Adipocyte (in vitro differentiated cells): ENCODE measurements around the gene HUNK.
A peak's percentile ranks its signal among the peaks of the same experiment; 100 is the strongest.
"Not testable (repeated sequence)": the region's sequence is repeated elsewhere in the genome, so short reads cannot be mapped to it uniquely, and the experiment has no call there.

ENCODE experiments used
- DNase-seq: peaks from one replicate; pipeline ENCODE4 v3.0.0-alpha.2; 2015; ENCODE audit warnings: low read depth
- H3K27me3 ChIP-seq: replicated peaks from 2 replicates; pipeline ENCODE4 v1.7.0; 2013; ENCODE audit warnings: mild to moderate bottlenecking, low read length, moderate library complexity; ENCODE audit not compliant: control insufficient read depth, insufficient read depth
- H3K36me3 ChIP-seq: 2 replicates; pipeline ENCODE4 v1.7.0; 2013; ENCODE audit warnings: low read length, mild to moderate bottlenecking, moderate library complexity; ENCODE audit not compliant: control insufficient read depth, insufficient read depth, severe bottlenecking
- H3K4me1 ChIP-seq: 2 replicates; pipeline ENCODE4 v1.7.0; 2013; ENCODE audit warnings: mild to moderate bottlenecking, low read length, moderate library complexity; ENCODE audit not compliant: control insufficient read depth, insufficient read depth
- H3K4me3 ChIP-seq: 2 replicates; pipeline ENCODE4 v1.7.0; 2013; ENCODE audit warnings: mild to moderate bottlenecking, low read length, moderate library complexity
- H3K9ac ChIP-seq: 2 replicates; pipeline ENCODE4 v1.7.0; 2013; ENCODE audit warnings: mild to moderate bottlenecking, low read length, moderate library complexity
- H3K9me3 ChIP-seq: 2 replicates; pipeline ENCODE4 v1.7.0; 2013; ENCODE audit warnings: mild to moderate bottlenecking, low read length, moderate library complexity; ENCODE audit not compliant: control insufficient read depth

HUNK gene

DNA sequence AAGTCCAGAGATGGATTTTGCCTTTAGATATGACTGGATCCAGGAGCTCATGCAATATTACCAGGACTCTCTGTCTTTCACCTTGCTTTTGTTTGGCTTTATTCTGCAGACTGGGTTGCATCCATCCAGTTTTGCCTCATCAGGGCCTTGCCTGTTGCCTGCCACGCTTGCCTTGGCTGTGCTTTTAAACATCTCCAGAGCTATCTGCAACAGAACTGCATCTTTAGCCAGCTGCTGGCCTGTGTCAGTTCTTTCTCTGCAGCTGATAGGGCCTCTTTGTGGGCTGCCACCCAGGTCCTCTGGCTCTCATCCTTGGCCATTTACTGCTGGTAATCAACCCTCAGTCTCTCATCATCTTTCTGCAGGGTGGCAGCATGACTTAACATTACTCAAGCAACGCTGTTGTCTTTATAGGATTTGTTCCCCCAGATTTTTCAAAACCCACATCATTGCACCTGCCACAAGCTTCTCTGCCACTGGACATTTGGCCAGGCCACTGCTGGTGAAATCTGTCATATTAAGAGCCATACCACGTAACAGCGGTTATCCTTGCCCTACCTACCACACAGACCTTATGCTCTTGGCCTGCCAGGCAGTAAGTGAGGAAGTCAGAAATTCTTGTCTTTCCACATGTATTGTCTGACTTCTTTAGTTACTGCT, 24.4 kb upstream of the HUNK start:
- H3K4me3 ChIP-seq, result no peak overlapping the region
- no peaks in the 10 kb centered on the region for H3K27me3 ChIP-seq
- H3K9me3 ChIP-seq, result no peaks in the 10 kb centered on the region
- no peak for DNase-seq
- H3K4me1 ChIP-seq, result no peaks in the 10 kb centered on the region
- no peaks in the 10 kb centered on the region for H3K36me3 ChIP-seq
- H3K9ac ChIP-seq, result no peak overlapping the region

DNA sequence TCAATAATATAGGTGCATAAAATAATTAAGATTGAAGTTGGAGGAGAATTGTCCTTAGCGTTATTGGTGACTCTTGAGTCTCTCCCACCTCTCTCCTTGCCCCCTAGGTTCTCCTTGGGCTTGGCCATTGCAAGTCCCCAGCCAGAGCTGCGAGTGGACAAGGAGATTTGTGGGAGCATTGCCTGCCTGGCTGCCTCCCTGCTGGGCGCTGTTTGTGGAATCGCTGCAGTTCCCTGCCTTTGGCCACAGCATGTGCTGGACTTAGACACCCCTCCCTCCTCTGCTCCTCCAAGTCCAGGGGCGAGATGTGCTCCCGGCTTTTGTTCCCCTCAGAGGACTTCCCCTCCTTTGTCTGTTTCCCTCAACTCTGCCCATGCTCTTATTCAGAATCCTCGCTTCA, 21.9 kb upstream of the HUNK start:
- Histone ChIP-seq H3K27me3 (no peaks in the 10 kb centered on the region), H3K4me3 (no peak overlapping the region), H3K9ac (no peak overlapping the region), H3K9me3 (no peaks in the 10 kb centered on the region), H3K4me1 (no peaks in the 10 kb centered on the region), H3K36me3 (no peaks in the 10 kb centered on the region)
- no peak for DNase-seq

GRCh38 chr21:31855180-31855579, 17.6 kb upstream of the HUNK start:
- H3K4me1 ChIP-seq, result no peaks in the 10 kb centered on the region
- H3K9ac ChIP-seq, result no peak overlapping the region
- no peaks in the 10 kb centered on the region for H3K9me3 ChIP-seq
- H3K4me3 ChIP-seq, result no peak overlapping the region
- H3K27me3 ChIP-seq, result no peaks in the 10 kb centered on the region
- no peaks in the 10 kb centered on the region for H3K36me3 ChIP-seq
- DNase-seq, result peak; percentile 26

DNA sequence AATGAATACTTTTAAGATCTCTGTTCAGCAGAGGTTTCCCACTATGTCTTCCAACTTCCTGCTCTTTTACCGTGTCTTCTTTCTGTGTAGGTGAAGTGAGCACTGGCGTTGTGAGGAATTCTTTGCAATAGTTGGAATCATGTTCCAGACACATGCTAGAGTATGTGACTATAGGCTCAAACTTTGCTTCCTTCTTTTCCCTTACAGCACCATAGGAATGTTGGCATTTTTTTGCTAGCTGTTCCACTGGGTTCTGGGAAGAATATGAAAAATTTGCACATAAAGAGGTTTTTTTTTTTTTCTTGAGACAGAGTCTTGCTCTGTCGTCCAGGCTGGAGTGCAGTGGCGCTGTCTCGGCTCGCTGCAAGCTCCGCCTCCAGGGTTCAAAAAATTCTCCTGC, 15.7 kb upstream of the HUNK start:
- Histone ChIP-seq H3K36me3 (no peaks in the 10 kb centered on the region), H3K9me3 (no peaks in the 10 kb centered on the region), H3K4me3 (no peak overlapping the region), H3K9ac (no peak overlapping the region), H3K4me1 (no peaks in the 10 kb centered on the region), H3K27me3 (peaks cover 4% of the 10 kb centered on the region)
- DNase-seq, result no peak

DNA sequence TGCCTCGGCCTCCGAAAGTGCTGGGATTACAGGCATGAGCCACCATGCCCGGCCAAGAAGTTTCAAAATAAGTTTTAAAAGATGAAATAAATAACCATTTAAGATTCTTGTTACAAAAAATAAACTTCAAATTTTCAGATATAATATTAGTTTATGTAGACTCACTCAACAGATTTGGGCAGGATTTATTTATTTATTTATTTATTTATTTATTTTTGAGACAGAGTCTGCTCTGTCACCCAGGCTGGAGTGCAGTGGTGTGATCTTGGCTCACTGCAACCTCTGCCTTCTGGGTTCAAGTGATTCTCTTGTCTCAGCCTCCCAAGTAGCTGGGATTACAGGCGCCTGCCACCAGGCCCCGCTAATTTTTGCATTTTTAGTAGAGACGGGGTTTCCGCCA, 15.2 kb upstream of the HUNK start:
- H3K36me3 ChIP-seq, result not testable (repeated sequence)

DNA sequence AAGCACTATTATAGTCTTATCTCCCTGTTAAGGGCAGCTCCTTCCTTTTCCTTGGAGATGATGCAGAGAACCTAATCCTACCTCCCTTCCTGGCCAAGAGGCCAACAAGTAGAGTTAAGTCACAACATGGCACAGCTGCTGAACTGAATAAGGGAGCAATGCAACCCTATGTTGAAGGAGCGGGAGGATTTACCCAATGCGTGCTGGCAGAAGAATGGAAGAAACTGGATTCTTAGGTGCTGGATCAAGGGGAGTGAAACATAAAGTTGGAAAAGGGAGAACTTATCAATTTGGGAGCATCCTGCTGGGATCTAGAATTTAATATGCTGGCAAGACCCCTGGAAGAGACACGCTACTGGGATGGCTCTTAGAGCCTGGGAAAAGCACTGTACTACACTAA, 12.0 kb upstream of the HUNK start:
- Histone ChIP-seq H3K9ac (no peak overlapping the region), H3K36me3 (no peaks in the 10 kb centered on the region), H3K9me3 (no peaks in the 10 kb centered on the region), H3K4me3 (no peak overlapping the region), H3K4me1 (no peaks in the 10 kb centered on the region), H3K27me3 (peaks cover 4% of the 10 kb centered on the region)
- DNase-seq, result no peak

More for the DNA sequence above, 15.2 kb upstream of the HUNK start:
- not testable (repeated sequence) for H3K4me1 ChIP-seq, DNase-seq, H3K9me3 ChIP-seq, H3K27me3 ChIP-seq, H3K4me3 ChIP-seq, H3K9ac ChIP-seq

- Histone ChIP-seq H3K27me3 (peaks cover 4% of the 10 kb centered on the region), H3K36me3 (no peaks in the 10 kb centered on the region), H3K4me1 (no peaks in the 10 kb centered on the region), H3K4me3 (no peak overlapping the region), H3K9ac (no peak overlapping the region), H3K9me3 (no peaks in the 10 kb centered on the region)
- no peak for DNase-seq
Observed at GRCh38 chr21:31862078-31862477, 10.7 kb upstream of the HUNK start.

- H3K27me3 ChIP-seq, result peaks cover 24% of the 10 kb centered on the region
- no peak for DNase-seq
- no peak overlapping the region for H3K4me3 ChIP-seq
- no peak overlapping the region for H3K9ac ChIP-seq
- H3K4me1 ChIP-seq, result no peaks in the 10 kb centered on the region
- no peaks in the 10 kb centered on the region for H3K9me3 ChIP-seq
- H3K36me3 ChIP-seq, result no peaks in the 10 kb centered on the region
Observed at GRCh38 chr21:31865429-31865970, 7.3 kb upstream of the HUNK start.

DNA sequence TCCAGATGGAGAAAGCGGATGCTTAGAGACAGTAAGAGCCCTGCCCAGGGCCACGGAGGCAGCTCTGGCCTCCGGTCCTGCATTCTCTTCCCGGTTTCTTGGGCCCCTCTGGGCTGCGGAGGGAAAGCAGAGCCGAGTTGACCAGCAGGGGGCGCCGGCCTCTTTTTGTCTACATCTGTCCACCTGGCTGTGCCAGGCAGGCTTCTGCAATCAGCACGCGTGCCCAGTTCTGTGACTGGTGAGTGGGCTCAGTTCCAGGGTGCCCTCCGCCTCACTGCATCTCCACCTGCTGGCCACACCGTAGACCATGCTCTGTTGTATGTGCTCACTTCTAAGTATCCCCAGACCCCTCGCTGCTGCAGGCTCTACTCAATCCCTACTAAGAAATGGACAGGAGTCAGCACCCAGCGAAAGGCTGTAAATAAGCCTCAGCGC, 6.7 kb upstream of the HUNK start:
- peak; percentile 93 for DNase-seq
- Histone ChIP-seq H3K9me3 (no peaks in the 10 kb centered on the region), H3K9ac (no peak overlapping the region)

DNA sequence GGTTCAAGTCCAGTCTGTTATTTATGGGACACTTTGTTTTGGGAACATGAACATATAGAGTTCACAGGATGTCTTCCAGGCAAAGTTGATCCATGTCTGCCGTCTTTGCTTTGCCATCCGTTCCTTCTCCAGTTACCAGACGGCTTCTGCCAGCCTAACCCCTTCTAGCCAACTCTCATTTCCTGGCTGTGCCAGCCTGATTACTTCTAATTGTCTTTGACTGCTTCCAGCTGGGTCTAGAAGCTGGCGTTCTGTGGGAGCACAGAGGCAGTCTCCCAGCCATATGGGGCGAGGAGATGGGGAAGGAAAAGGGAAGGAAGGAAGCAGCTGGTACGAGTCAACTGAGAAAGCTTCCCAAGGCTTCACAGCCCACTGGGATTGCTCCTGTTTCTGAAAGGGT, 3.1 kb upstream of the HUNK start:
- Histone ChIP-seq H3K4me1 (peaks cover under 1% of the 10 kb centered on the region), H3K4me3 (no peak overlapping the region), H3K9me3 (no peaks in the 10 kb centered on the region), H3K27me3 (peaks cover 33% of the 10 kb centered on the region), H3K36me3 (no peaks in the 10 kb centered on the region), H3K9ac (no peak overlapping the region)
- no peak for DNase-seq

More for the DNA sequence above, 6.7 kb upstream of the HUNK start:
- H3K36me3 ChIP-seq, result no peaks in the 10 kb centered on the region
- no peak overlapping the region for H3K4me3 ChIP-seq
- no peaks in the 10 kb centered on the region for H3K4me1 ChIP-seq
- H3K27me3 ChIP-seq, result peaks cover 26% of the 10 kb centered on the region

- Histone ChIP-seq H3K9ac (no peak overlapping the region), H3K27me3 (peaks cover 33% of the 10 kb centered on the region), H3K4me3 (no peak overlapping the region), H3K4me1 (peaks cover 9% of the 10 kb centered on the region), H3K36me3 (no peaks in the 10 kb centered on the region), H3K9me3 (no peaks in the 10 kb centered on the region)
- no peak for DNase-seq
Observed at GRCh38 chr21:31870472-31871193, 2.2 kb upstream of the HUNK start.
